ENCODE measurements around the gene ZNF3. TPM values are rescaled to one million over a fixed set of nuclear protein-coding genes. Genes with fewer than 3 reads are reported as not detected.
"Not testable (repeated sequence)": the region's sequence is repeated elsewhere in the genome, so short reads cannot be mapped to it uniquely, and the experiment has no call there.

The ZNF3 gene
- total and polyA plus RNA-seq, 4 donors = 10.2 to 18.2 (median 12.2) TPM

GRCh38 chr7:100130608-100131453, 49.3 kb upstream of the ZNF3 start:
- peak overlapping the region in 1 of 2 donors; percentile 72 for H3K9ac ChIP-seq (ENCODE audit: low read depth in 1 of 2, low read length in 2 of 2)
- H3K4me3 ChIP-seq (ENCODE audit: low read depth in 1 of 3, low read length in 3 of 3) = peak overlapping the region; percentile 23 to 53 (median 53)
- H3K27ac ChIP-seq (ENCODE audit: low read depth in 1 of 2, low read length in 2 of 2) = peak overlapping the region; percentile 29 to 36

GRCh38 chr7:100130220-100130607, 48.7 kb upstream of the ZNF3 start:
- H3K36me3 ChIP-seq (ENCODE audit: control insufficient read depth in 4 of 4, insufficient read depth in 3 of 4, low read depth in 1 of 4, low read length in 3 of 4); H3K27me3 ChIP-seq (ENCODE audit: control insufficient read depth in 4 of 4, insufficient read depth in 4 of 4, low read length in 3 of 4); H3K27ac ChIP-seq (ENCODE audit: low read depth in 1 of 2, low read length in 2 of 2); DNase-seq (ENCODE audit: low spot score); H3K9me3 ChIP-seq (ENCODE audit: control insufficient read depth in 4 of 4, low read length in 3 of 4); H3K9ac ChIP-seq (ENCODE audit: low read depth in 1 of 2, low read length in 2 of 2); H3K4me3 ChIP-seq (ENCODE audit: low read depth in 1 of 3, low read length in 3 of 3): not testable (repeated sequence)
- 98% methylated on average over 1 of the region's 1 CpG for WGBS
- peaks cover 9 to 35% (median 19%) of the 10 kb centered on the region in 4 donors for H3K4me1 ChIP-seq (ENCODE audit: control insufficient read depth in 4 of 4, insufficient read depth in 4 of 4, low read length in 3 of 4)

More at GRCh38 chr7:100130608-100131453, 49.3 kb upstream of the ZNF3 start:
- WGBS = 7% methylated on average over 24 of the region's 24 CpGs
- no peaks in the 10 kb centered on the region for H3K36me3 ChIP-seq (ENCODE audit: control insufficient read depth in 4 of 4, insufficient read depth in 3 of 4, low read depth in 1 of 4, low read length in 3 of 4)
- peak; percentile 91 for DNase-seq (ENCODE audit: low spot score)
- H3K27me3 ChIP-seq (ENCODE audit: control insufficient read depth in 4 of 4, insufficient read depth in 4 of 4, low read length in 3 of 4) = no peaks in the 10 kb centered on the region
- H3K4me1 ChIP-seq (ENCODE audit: control insufficient read depth in 4 of 4, insufficient read depth in 4 of 4, low read length in 3 of 4) = peaks cover 9 to 34% (median 18%) of the 10 kb centered on the region in 4 donors
- no peaks in the 10 kb centered on the region for H3K9me3 ChIP-seq (ENCODE audit: control insufficient read depth in 4 of 4, low read length in 3 of 4)
- TF ChIP-seq SP1 (IDR thresholded peaks at IDR 0.05) (peak; percentile 97), EGR1 (IDR thresholded peaks at IDR 0.05; ENCODE audit: low read depth in 2 of 2) (no peak), GABPA (IDR thresholded peaks at IDR 0.05 in 1 of 2, conservative IDR thresholded peaks at IDR 0.05 in 1 of 2) (peak in 1 of 2 donors; percentile 54), RXRA (IDR thresholded peaks at IDR 0.05) (peak; percentile 77 to 84), FOXA2 (IDR thresholded peaks at IDR 0.05) (no peak), JUND (IDR thresholded peaks at IDR 0.05) (peak; percentile 63 to 73), HNF4G (IDR thresholded peaks at IDR 0.05) (peak; percentile 88), MAX (IDR thresholded peaks at IDR 0.05) (peak; percentile 77), TAF1 (conservative IDR thresholded peaks at IDR 0.05) (peak; percentile 35), HNF4A (conservative IDR thresholded peaks at IDR 0.05) (peak; percentile 88 to 95), RAD21 (IDR thresholded peaks at IDR 0.05) (peak; percentile 76 to 81), NR2F2 (IDR thresholded peaks at IDR 0.05) (peak; percentile 95), FOXA1 (IDR thresholded peaks at IDR 0.05) (peak; percentile 40), YY1 (IDR thresholded peaks at IDR 0.05) (peak; percentile 72)
- TF ChIP-seq, protein P1, sequence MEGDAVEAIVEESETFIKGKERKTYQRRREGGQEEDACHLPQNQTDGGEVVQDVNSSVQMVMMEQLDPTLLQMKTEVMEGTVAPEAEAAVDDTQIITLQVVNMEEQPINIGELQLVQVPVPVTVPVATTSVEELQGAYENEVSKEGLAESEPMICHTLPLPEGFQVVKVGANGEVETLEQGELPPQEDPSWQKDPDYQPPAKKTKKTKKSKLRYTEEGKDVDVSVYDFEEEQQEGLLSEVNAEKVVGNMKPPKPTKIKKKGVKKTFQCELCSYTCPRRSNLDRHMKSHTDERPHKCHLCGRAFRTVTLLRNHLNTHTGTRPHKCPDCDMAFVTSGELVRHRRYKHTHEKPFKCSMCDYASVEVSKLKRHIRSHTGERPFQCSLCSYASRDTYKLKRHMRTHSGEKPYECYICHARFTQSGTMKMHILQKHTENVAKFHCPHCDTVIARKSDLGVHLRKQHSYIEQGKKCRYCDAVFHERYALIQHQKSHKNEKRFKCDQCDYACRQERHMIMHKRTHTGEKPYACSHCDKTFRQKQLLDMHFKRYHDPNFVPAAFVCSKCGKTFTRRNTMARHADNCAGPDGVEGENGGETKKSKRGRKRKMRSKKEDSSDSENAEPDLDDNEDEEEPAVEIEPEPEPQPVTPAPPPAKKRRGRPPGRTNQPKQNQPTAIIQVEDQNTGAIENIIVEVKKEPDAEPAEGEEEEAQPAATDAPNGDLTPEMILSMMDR (IDR thresholded peaks at IDR 0.05; ENCODE audit: low read depth, low read length, missing input control) = peak; percentile 76
- TF ChIP-seq, protein P2, sequence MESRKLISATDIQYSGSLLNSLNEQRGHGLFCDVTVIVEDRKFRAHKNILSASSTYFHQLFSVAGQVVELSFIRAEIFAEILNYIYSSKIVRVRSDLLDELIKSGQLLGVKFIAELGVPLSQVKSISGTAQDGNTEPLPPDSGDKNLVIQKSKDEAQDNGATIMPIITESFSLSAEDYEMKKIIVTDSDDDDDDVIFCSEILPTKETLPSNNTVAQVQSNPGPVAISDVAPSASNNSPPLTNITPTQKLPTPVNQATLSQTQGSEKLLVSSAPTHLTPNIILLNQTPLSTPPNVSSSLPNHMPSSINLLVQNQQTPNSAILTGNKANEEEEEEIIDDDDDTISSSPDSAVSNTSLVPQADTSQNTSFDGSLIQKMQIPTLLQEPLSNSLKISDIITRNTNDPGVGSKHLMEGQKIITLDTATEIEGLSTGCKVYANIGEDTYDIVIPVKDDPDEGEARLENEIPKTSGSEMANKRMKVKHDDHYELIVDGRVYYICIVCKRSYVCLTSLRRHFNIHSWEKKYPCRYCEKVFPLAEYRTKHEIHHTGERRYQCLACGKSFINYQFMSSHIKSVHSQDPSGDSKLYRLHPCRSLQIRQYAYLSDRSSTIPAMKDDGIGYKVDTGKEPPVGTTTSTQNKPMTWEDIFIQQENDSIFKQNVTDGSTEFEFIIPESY (IDR thresholded peaks at IDR 0.05) = peak; percentile 49
- TF ChIP-seq, protein P3, sequence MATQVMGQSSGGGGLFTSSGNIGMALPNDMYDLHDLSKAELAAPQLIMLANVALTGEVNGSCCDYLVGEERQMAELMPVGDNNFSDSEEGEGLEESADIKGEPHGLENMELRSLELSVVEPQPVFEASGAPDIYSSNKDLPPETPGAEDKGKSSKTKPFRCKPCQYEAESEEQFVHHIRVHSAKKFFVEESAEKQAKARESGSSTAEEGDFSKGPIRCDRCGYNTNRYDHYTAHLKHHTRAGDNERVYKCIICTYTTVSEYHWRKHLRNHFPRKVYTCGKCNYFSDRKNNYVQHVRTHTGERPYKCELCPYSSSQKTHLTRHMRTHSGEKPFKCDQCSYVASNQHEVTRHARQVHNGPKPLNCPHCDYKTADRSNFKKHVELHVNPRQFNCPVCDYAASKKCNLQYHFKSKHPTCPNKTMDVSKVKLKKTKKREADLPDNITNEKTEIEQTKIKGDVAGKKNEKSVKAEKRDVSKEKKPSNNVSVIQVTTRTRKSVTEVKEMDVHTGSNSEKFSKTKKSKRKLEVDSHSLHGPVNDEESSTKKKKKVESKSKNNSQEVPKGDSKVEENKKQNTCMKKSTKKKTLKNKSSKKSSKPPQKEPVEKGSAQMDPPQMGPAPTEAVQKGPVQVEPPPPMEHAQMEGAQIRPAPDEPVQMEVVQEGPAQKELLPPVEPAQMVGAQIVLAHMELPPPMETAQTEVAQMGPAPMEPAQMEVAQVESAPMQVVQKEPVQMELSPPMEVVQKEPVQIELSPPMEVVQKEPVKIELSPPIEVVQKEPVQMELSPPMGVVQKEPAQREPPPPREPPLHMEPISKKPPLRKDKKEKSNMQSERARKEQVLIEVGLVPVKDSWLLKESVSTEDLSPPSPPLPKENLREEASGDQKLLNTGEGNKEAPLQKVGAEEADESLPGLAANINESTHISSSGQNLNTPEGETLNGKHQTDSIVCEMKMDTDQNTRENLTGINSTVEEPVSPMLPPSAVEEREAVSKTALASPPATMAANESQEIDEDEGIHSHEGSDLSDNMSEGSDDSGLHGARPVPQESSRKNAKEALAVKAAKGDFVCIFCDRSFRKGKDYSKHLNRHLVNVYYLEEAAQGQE (IDR thresholded peaks at IDR 0.05) = peak; percentile 51
- TF ChIP-seq, protein P4, sequence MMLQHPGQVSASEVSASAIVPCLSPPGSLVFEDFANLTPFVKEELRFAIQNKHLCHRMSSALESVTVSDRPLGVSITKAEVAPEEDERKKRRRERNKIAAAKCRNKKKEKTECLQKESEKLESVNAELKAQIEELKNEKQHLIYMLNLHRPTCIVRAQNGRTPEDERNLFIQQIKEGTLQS (IDR thresholded peaks at IDR 0.05) = peak; percentile 98

Data from liver (tissue), 9 donors.